Right lobe of liver (tissue), 6 donors: ENCODE measurements around the gene SLC24A3. TPM values are rescaled to one million over a fixed set of nuclear protein-coding genes. Genes with fewer than 3 reads are reported as not detected.

Experiments
- ATAC-seq, 4 donors: fragments of 200-7000 bp; cut with Tn5 transposase; one replicate each; pipeline ENCODE4 v1.9.1; 2020; ENCODE audit warnings: mild to moderate bottlenecking in 4 of 4, moderate library complexity in 4 of 4
- DNase-seq, 3 donors: peaks; one replicate each; pipeline ENCODE4 v3.0.0-alpha.2; 2020
- H3K27ac ChIP-seq, 3 donors: fragments of 200-600 bp; one replicate each; pipeline ENCODE4 v1.8.0; 2022
- H3K27me3 ChIP-seq, 2 donors: fragments of 200-600 bp; one replicate each; pipeline ENCODE4 v1.8.0; 2022
- H3K36me3 ChIP-seq, 4 donors: fragments of 200-600 bp; sonication (generic) in 1 of 4; one replicate each; pipeline versions ENCODE4 v1.5.1 to v1.8.0; 2017 to 2022; ENCODE audit warnings: control low read depth in 1 of 4
- H3K4me1 ChIP-seq, 4 donors: fragments of 200-600 bp; sonication (generic) in 1 of 4; one replicate each; pipeline versions ENCODE4 v1.5.1 to v1.8.0; 2017 to 2022; ENCODE audit warnings: control low read depth in 1 of 4
- H3K4me3 ChIP-seq, 3 donors: fragments of 200-600 bp; one replicate each; pipeline ENCODE4 v1.8.0; 2022
- H3K9me3 ChIP-seq, 4 donors: fragments of 200-600 bp; sonication (generic) in 1 of 4; one replicate each; pipeline versions ENCODE4 v1.5.1 to v1.8.0; 2017 to 2022; ENCODE audit warnings: control low read depth in 1 of 4
- CTCF ChIP-seq, 4 donors: fragments of 200-600 bp in 3 of 4; fragments of 450-650 bp in 1 of 4; IDR thresholded peaks; one replicate each; pipeline versions ENCODE4 v1.5.1 to v1.8.0; 2016 to 2022; ENCODE audit warnings: antibody characterized with exemption in 4 of 4, mild to moderate bottlenecking in 2 of 4
- POLR2A ChIP-seq: fragments of 450-650 bp; IDR thresholded peaks from one replicate; pipeline ENCODE4 v1.6.1; 2017; ENCODE audit warnings: antibody characterized with exemption, mild to moderate bottlenecking
- WGBS: methylation state at CpG from one replicate; pipeline ENCODE4 v1.1.6; 2018; ENCODE audit warnings: low coverage, low lambda C conversion rate; ENCODE audit not compliant: insufficient coverage; ENCODE audit errors: missing lambda C conversion rate; 5-methylcytosine and 5-hydroxymethylcytosine counted together
- intact Hi-C, 2 donors: fragments of 100-400 bp; cut with DNase I; formaldehyde crosslinking; loops; one replicate each; pipeline versions ENCODE4 v1.11.2 to v1.14.1; 2022
- total RNA-seq, 6 experiments: library from RNA; depleted of rRNA in 2 of 6; stranded (reverse); fragments of >200 nt in 2 of 6; fragmentation: NEBNext Ultra II Directional in 3 of 6; extraction: Animal tissue kit (Norgen Biotek cat#: 25700) in 3 of 6; gene quantifications; one replicate each; pipeline versions ENCODE4 v1.1.0 to v1.2.4, GENCODE V29; 2016 to 2023
- donor health status: DM: no; HTN: yes; CAD: no.
- donor health status: DM: no; HTN: no; CAD: no.
- donor health status: DM: no; HTN: no; CAD: no.
- donor health status: DM: no; HTN: yes; CAD: no.
- donor health status: DM: no; HTN: yes; CAD: no.

Gene SLC24A3
- total RNA-seq, 6 experiments from 2014 or later: 0.06 to 0.49 (median 0.27) TPM

GRCh38 chr20:19692685-19693119 lies 480.3 kb downstream of the SLC24A3 start:
- Histone ChIP-seq H3K4me3 (no peak overlapping the region), H3K27me3 (no peaks in the 10 kb centered on the region), H3K9me3 (no peaks in the 10 kb centered on the region), H3K36me3 (no peaks in the 10 kb centered on the region), H3K27ac (no peak overlapping the region), H3K4me1 (no peaks in the 10 kb centered on the region)
- DNase-seq (peak in 2 of 3 donors; percentile 47 to 58), ATAC-seq (peak; percentile 47 to 74 (median 72))
- TF ChIP-seq POLR2A (no peak), CTCF (IDR thresholded peaks at IDR 0.05) (peak; percentile 64 to 97 (median 91))
- 2% methylated on average over 15 of the region's 15 CpGs for WGBS
- intact Hi-C loops: loop anchor here in 1 of 2 donors (10.0 kb wide), 2 partner anchors 92 to 302 kb away; no protein-coding TSS in a partner anchor

- TF ChIP-seq POLR2A: no peak
- no peak for TF ChIP-seq CTCF (IDR thresholded peaks at IDR 0.05)
- no peaks in the 10 kb centered on the region for H3K9me3 ChIP-seq
- no peaks in the 10 kb centered on the region for H3K36me3 ChIP-seq
- no peak overlapping the region for H3K27ac ChIP-seq
- 63% methylated on average over 8 of the region's 8 CpGs for WGBS
- no peak for DNase-seq
- H3K4me3 ChIP-seq: no peak overlapping the region
- no peaks in the 10 kb centered on the region for H3K4me1 ChIP-seq
- no peak for ATAC-seq
- intact Hi-C loops: loop anchor here in 1 of 2 donors (10.0 kb wide), 2 partner anchors 91 to 301 kb away; no protein-coding TSS in a partner anchor
- H3K27me3 ChIP-seq: no peaks in the 10 kb centered on the region
Observed at GRCh38 chr20:19693508-19693907, 481.1 kb downstream of the SLC24A3 start.

GRCh38 chr20:19695081-19695480 lies 482.6 kb downstream of the SLC24A3 start:
- no peak for ATAC-seq
- 30% methylated on average over 2 of the region's 2 CpGs for WGBS
- no peaks in the 10 kb centered on the region for H3K27me3 ChIP-seq
- DNase-seq: no peak
- no peaks in the 10 kb centered on the region for H3K4me1 ChIP-seq
- no peak overlapping the region for H3K27ac ChIP-seq
- no peaks in the 10 kb centered on the region for H3K9me3 ChIP-seq
- TF ChIP-seq POLR2A: no peak
- no peak for TF ChIP-seq CTCF (IDR thresholded peaks at IDR 0.05)
- intact Hi-C loops: loop anchor here in 1 of 2 donors (10.0 kb wide), 2 partner anchors 90 to 300 kb away; no protein-coding TSS in a partner anchor
- H3K36me3 ChIP-seq: no peaks in the 10 kb centered on the region
- H3K4me3 ChIP-seq: no peak overlapping the region

GRCh38 chr20:19696620-19697019 lies 484.2 kb downstream of the SLC24A3 start:
- DNase-seq (no peak), ATAC-seq (no peak)
- no peaks in the 10 kb centered on the region for H3K4me1 ChIP-seq
- H3K4me3 ChIP-seq: no peak overlapping the region
- TF ChIP-seq CTCF (IDR thresholded peaks at IDR 0.05) (no peak), POLR2A (no peak)
- no peak overlapping the region for H3K27ac ChIP-seq
- H3K9me3 ChIP-seq: no peaks in the 10 kb centered on the region
- H3K27me3 ChIP-seq: no peaks in the 10 kb centered on the region
- 69% methylated on average over 2 of the region's 4 CpGs for WGBS
- H3K36me3 ChIP-seq: no peaks in the 10 kb centered on the region
- intact Hi-C loops: loop anchor here in 1 of 2 donors (10.0 kb wide), 2 partner anchors 88 to 298 kb away; no protein-coding TSS in a partner anchor
